ENCODE measurements around the gene PPP1R15B. TPM values are rescaled to one million over a fixed set of nuclear protein-coding genes. Genes with fewer than 3 reads are reported as not detected.

Gene PPP1R15B
- total and polyA plus RNA-seq, 8 donors = 6.5 to 74.4 (median 31.6) TPM

DNA sequence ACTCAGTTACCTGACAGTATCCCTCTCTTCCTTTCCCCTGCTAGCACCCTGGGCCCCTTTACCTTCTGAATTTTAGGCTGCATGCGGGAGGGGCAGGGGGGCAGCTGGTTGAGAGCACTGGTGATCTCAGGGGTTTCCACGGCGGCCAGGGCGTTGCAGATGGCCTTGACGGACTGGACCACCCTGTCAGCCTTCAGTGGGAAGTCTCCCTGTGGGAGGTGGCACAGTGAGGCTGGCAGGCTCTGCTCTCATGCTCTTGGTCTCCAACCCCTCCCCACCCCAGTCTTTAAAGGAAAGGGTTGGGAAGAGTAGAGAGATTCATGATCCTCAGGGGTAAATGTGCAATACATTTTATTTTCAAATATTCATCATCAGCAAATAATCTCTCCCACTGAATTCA lies 46.0 kb upstream of the PPP1R15B start:
- H3K36me3 ChIP-seq = peaks cover 25 to 98% (median 91%) of the 10 kb centered on the region in 4 donors
- intact Hi-C loops (cut with DNase I; ENCODE audit: low total_unique reads) = no loop called here
- no peak overlapping the region for H3K27ac ChIP-seq
- TF ChIP-seq EP300 (IDR thresholded peaks at IDR 0.05) = no peak
- no peak for TF ChIP-seq POLR2AphosphoS5 (IDR thresholded peaks at IDR 0.05)
- TF ChIP-seq, protein P1, sequence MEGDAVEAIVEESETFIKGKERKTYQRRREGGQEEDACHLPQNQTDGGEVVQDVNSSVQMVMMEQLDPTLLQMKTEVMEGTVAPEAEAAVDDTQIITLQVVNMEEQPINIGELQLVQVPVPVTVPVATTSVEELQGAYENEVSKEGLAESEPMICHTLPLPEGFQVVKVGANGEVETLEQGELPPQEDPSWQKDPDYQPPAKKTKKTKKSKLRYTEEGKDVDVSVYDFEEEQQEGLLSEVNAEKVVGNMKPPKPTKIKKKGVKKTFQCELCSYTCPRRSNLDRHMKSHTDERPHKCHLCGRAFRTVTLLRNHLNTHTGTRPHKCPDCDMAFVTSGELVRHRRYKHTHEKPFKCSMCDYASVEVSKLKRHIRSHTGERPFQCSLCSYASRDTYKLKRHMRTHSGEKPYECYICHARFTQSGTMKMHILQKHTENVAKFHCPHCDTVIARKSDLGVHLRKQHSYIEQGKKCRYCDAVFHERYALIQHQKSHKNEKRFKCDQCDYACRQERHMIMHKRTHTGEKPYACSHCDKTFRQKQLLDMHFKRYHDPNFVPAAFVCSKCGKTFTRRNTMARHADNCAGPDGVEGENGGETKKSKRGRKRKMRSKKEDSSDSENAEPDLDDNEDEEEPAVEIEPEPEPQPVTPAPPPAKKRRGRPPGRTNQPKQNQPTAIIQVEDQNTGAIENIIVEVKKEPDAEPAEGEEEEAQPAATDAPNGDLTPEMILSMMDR (IDR thresholded peaks at IDR 0.05) = no peak
- TF ChIP-seq POLR2A (IDR thresholded peaks at IDR 0.05) = no peak
- H3K4me3 ChIP-seq = no peak overlapping the region
- no peak for DNase-seq
- no peaks in the 10 kb centered on the region for H3K27me3 ChIP-seq
- WGBS, 5 donors = 81 to 90% (median 88%) methylated on average over 5 of the region's 5 CpGs
- H3K9me3 ChIP-seq = no peaks in the 10 kb centered on the region
- peaks cover 10 to 40% (median 12%) of the 10 kb centered on the region in 4 donors for H3K4me1 ChIP-seq

DNA sequence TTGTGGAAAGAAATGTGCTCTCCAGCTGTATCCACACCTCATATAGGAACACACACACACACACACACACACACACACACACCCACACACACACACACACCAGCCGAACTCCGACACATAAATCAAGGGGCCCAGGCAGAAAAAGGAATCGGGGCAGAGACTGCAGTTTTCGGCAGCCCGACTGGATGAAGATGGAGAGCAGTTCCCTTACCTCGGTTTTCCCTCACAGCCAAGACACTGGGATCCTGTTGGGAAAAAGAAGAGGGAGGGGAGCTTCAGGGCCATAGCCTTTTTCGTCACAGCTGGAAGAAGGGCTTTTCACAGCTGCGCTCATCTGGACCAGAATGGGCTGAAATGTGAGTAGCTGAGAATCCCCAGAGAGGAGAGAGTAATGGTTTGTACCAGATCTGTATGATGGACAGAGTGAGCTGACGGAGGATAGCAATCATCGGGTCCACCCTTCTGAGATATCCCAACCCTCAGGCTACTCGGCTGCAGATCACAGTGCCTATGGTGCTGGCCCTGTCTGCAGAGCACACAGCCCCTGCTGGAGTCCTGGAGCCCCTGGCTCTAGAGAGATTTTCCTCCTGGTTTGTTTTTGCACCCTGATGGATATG lies 45.3 kb upstream of the PPP1R15B start:
- H3K36me3 ChIP-seq = peaks cover 25 to 91% (median 85%) of the 10 kb centered on the region in 4 donors
- peak overlapping the region in 3 of 5 donors; percentile 12 to 44 (median 38) for H3K27ac ChIP-seq
- H3K27me3 ChIP-seq = no peaks in the 10 kb centered on the region
- peak in 1 of 2 donors; percentile 81 for DNase-seq
- no peaks in the 10 kb centered on the region for H3K9me3 ChIP-seq
- no peak overlapping the region for H3K4me3 ChIP-seq
- WGBS, 5 donors = 55 to 75% (median 68%) methylated on average over 11 of the region's 11 CpGs
- peaks cover 11 to 42% (median 14%) of the 10 kb centered on the region in 4 donors for H3K4me1 ChIP-seq
- TF ChIP-seq POLR2A (IDR thresholded peaks at IDR 0.05) = no peak
- TF ChIP-seq EP300 (IDR thresholded peaks at IDR 0.05) = no peak
- TF ChIP-seq, protein P1 (IDR thresholded peaks at IDR 0.05) = no peak
- TF ChIP-seq POLR2AphosphoS5 (IDR thresholded peaks at IDR 0.05) = no peak
- intact Hi-C loops (cut with DNase I; ENCODE audit: low total_unique reads) = no loop called here

DNA sequence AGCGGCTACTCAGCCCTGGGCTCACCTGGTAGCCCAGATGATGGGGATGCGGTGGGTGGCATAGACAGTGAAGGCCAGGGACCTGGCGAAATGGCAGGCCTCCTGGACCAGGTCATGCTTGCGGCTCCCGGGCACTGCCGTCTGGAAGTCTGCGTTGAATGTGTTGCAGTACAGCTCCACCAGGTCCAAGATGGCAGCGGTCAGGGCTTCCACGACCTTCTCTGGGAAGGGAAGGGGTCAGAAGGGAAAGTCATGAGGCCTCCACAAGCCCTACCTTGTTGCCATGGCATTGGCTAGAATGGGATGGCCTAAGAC lies 44.2 kb upstream of the PPP1R15B start:
- H3K4me3 ChIP-seq = no peak overlapping the region
- H3K27me3 ChIP-seq = no peaks in the 10 kb centered on the region
- TF ChIP-seq POLR2A (IDR thresholded peaks at IDR 0.05) = no peak
- no peak for TF ChIP-seq POLR2AphosphoS5 (IDR thresholded peaks at IDR 0.05)
- TF ChIP-seq, protein P1 (IDR thresholded peaks at IDR 0.05) = no peak
- TF ChIP-seq EP300 (IDR thresholded peaks at IDR 0.05) = no peak
- no peaks in the 10 kb centered on the region for H3K9me3 ChIP-seq
- peaks cover 15 to 42% (median 23%) of the 10 kb centered on the region in 4 donors for H3K4me1 ChIP-seq
- DNase-seq = no peak
- peaks cover 25 to 81% (median 77%) of the 10 kb centered on the region in 4 donors for H3K36me3 ChIP-seq
- WGBS, 5 donors = 92 to 95% (median 94%) methylated on average over 7 to 9 of the region's 9 CpGs
- no peak overlapping the region for H3K27ac ChIP-seq
- intact Hi-C loops (cut with DNase I; ENCODE audit: low total_unique reads) = no loop called here

DNA sequence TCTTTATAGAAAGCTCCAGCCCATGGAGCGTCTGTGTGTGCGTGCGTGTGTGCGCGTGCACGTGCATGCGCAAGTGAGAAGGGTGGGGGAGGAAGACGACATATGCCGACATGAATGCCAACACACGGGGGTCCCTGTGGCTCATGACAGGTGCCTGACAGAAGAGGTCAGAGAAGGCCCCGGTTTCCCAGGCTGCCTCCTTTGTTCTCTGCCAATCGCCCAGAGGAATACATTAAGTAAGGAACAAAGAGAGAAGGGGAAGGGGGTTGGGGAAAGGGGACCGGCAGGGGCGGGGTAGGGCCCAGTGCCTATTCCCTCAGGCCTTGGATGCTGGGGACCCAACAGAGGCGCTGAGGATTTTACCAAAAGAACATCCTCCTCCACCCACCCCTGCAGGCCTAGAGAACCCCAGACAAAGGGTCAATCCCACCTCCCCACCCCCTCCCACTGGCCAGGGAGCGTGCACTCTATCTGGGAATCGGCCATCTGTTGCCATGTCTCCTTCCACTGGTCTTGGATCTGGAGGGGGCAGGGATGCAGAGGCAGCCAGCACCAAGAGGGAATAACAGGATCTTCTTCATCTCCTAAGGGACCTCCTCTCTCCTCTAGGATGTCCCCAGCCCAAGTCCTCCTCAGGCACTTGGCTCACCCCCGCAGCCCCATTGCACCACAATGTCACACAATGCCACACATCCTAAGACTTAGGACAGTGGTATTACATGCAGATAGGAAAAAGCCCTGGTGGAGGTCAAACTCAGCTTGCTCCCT lies 43.6 kb upstream of the PPP1R15B start:
- peak overlapping the region in 3 of 5 donors; percentile 15 to 93 (median 84) for H3K27ac ChIP-seq
- no peak overlapping the region for H3K4me3 ChIP-seq
- no peak for DNase-seq
- H3K4me1 ChIP-seq = peaks cover 13 to 46% (median 28%) of the 10 kb centered on the region in 4 donors
- no peaks in the 10 kb centered on the region for H3K27me3 ChIP-seq
- no peaks in the 10 kb centered on the region for H3K9me3 ChIP-seq
- WGBS, 5 donors = 76 to 86% (median 81%) methylated on average over 17 to 18 of the region's 18 CpGs
- peaks cover 22 to 80% (median 73%) of the 10 kb centered on the region in 4 donors for H3K36me3 ChIP-seq
- intact Hi-C loops (cut with DNase I; ENCODE audit: low total_unique reads) = no loop called here
- TF ChIP-seq, protein P1 (IDR thresholded peaks at IDR 0.05) = no peak
- no peak for TF ChIP-seq POLR2A (IDR thresholded peaks at IDR 0.05)
- no peak for TF ChIP-seq POLR2AphosphoS5 (IDR thresholded peaks at IDR 0.05)
- TF ChIP-seq EP300 (IDR thresholded peaks at IDR 0.05) = no peak
